GM12891 (cell line): ENCODE data around the gene KCNAB2.

Source experiments
- PAX5 ChIP-seq: IDR thresholded peaks from 2 replicates; pipeline ENCODE4 v1.6.1; 2011; ENCODE audit warnings: low read length, moderate library complexity, mild to moderate bottlenecking; ENCODE audit not compliant: insufficient read depth, severe bottlenecking
- POLR2A ChIP-seq: IDR thresholded peaks from 2 replicates; pipeline ENCODE4 v1.6.1; 2011; ENCODE audit warnings: low read depth, low read length, control low read depth
- POLR2AphosphoS5 ChIP-seq: IDR thresholded peaks from 2 replicates; pipeline ENCODE4 v1.6.1; 2011; ENCODE audit warnings: low read depth, low read length, control low read depth
- POU2F2 ChIP-seq: IDR thresholded peaks from 2 replicates; pipeline ENCODE4 v1.6.1; 2011; ENCODE audit warnings: low read depth, mild to moderate bottlenecking, control low read depth, low read length, moderate library complexity
- SPI1 ChIP-seq: IDR thresholded peaks from 2 replicates; pipeline ENCODE4 v1.6.1; 2011; ENCODE audit warnings: low read depth, low read length, control low read depth
- TAF1 ChIP-seq: IDR thresholded peaks from 2 replicates; pipeline ENCODE4 v1.6.1; 2011; ENCODE audit warnings: low read depth, low read length, control low read depth

DNA sequence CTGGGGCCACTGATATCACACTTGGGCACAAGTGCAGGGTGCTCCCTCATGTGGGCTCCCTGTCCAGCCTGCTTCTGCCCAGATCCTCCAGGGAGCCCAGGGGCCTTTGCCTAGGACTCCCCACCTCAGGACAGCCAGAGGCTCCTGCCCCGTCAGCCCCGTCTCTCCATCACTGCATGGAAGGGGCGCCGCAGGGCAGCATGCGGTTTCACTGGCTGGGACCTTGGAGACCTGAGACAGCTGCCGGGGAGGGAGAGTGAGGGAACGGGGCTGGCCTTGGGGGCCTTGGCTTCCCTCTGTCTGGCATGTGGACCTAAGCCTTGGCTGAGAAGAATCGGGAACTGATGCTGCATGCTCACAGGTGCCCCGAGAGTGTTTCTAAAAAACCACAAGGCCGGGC lies 46.5 kb downstream of the KCNAB2 start:
- TF ChIP-seq POLR2A (no peak), POLR2AphosphoS5 (no peak), TAF1 (no peak), SPI1 (no peak), PAX5 (no peak), POU2F2 (no peak)
